GM23338 (cell line): ENCODE data around the gene MRTFA. TPM values are rescaled to one million over a fixed set of nuclear protein-coding genes. Genes with fewer than 3 reads are reported as not detected.

ENCODE experiments used
- ATAC-seq: fragments of 200-7000 bp; cut with Tn5 transposase; 3 replicates; pipeline ENCODE4 v1.9.1; 2020
- DNase-seq: peaks from one replicate; pipeline ENCODE4 v3.0.0-alpha.2; 2015; ENCODE audit warnings: low spot score
- H2AFZ ChIP-seq: fragments of 200-600 bp; sonication (generic); 2 replicates; pipeline ENCODE4 v1.8.0; 2016; ENCODE audit warnings: antibody characterized with exemption, mild to moderate bottlenecking, moderate library complexity
- H3F3A ChIP-seq: fragments of 200-600 bp; sonication (generic); replicated peaks from 2 replicates; pipeline ENCODE4 v1.8.0; 2017; ENCODE audit warnings: antibody characterized with exemption, mixed run types, low read depth
- H3K27ac ChIP-seq: fragments of 200-600 bp; sonication (generic); 2 replicates; pipeline ENCODE4 v1.6.1; 2016; ENCODE audit warnings: low read depth
- H3K27me3 ChIP-seq: fragments of 200-600 bp; sonication (generic); 2 replicates; pipeline ENCODE4 v1.8.0; 2016; ENCODE audit warnings: mild to moderate bottlenecking, mixed run types, moderate library complexity; ENCODE audit not compliant: insufficient read depth
- H3K36me3 ChIP-seq: fragments of 200-600 bp; sonication (generic); 2 replicates; pipeline ENCODE4 v1.8.0; 2016; ENCODE audit warnings: mild to moderate bottlenecking; ENCODE audit not compliant: insufficient read depth
- H3K4me1 ChIP-seq: fragments of 200-600 bp; sonication (generic); 2 replicates; pipeline ENCODE4 v1.8.0; 2016; ENCODE audit warnings: mild to moderate bottlenecking, moderate library complexity; ENCODE audit not compliant: insufficient read depth
- H3K4me2 ChIP-seq: fragments of 200-600 bp; sonication (generic); 2 replicates; pipeline ENCODE4 v1.7.1; 2017; ENCODE audit warnings: mixed run types
- H3K4me3 ChIP-seq: fragments of 200-600 bp; sonication (generic); 2 replicates; pipeline ENCODE4 v1.6.1; 2016; ENCODE audit warnings: mixed run types
- H3K79me2 ChIP-seq: fragments of 200-600 bp; sonication (generic); replicated peaks from 2 replicates; pipeline ENCODE4 v1.8.0; 2017; ENCODE audit warnings: mild to moderate bottlenecking; ENCODE audit not compliant: insufficient read depth
- H3K9me2 ChIP-seq: fragments of 200-600 bp; sonication (generic); 2 replicates; pipeline ENCODE4 v1.8.0; 2017; ENCODE audit not compliant: insufficient read depth
- H4K20me1 ChIP-seq: fragments of 200-600 bp; sonication (generic); replicated peaks from 2 replicates; pipeline ENCODE4 v1.8.0; 2017; ENCODE audit warnings: mild to moderate bottlenecking; ENCODE audit not compliant: insufficient read depth
- H3K27ac Mint-ChIP-seq: 2 replicates; pipeline ENCODE4 v1.8.0; 2020; ENCODE audit warnings: inconsistent platforms, mild to moderate bottlenecking, moderate library complexity, mixed read lengths
- H3K27me3 Mint-ChIP-seq: 3 replicates; pipeline ENCODE4 v1.8.0; 2022; ENCODE audit warnings: low read depth, mild to moderate bottlenecking, moderate library complexity, mixed read lengths, inconsistent platforms; ENCODE audit not compliant: insufficient read depth, poor library complexity
- H3K36me3 Mint-ChIP-seq: 3 replicates; pipeline ENCODE4 v1.8.0; 2021; ENCODE audit warnings: low read depth, mild to moderate bottlenecking, inconsistent platforms, moderate library complexity, mixed read lengths
- H3K4me1 Mint-ChIP-seq: 3 replicates; pipeline ENCODE4 v1.8.0; 2020; ENCODE audit warnings: mild to moderate bottlenecking, inconsistent platforms, mixed read lengths
- H3K4me3 Mint-ChIP-seq: 3 replicates; pipeline ENCODE4 v1.8.0; 2021; ENCODE audit warnings: moderate library complexity, mild to moderate bottlenecking, inconsistent platforms, mixed read lengths
- H3K9me3 Mint-ChIP-seq: 3 replicates; pipeline ENCODE4 v1.8.0; 2020; ENCODE audit warnings: moderate library complexity, mild to moderate bottlenecking, inconsistent platforms, mixed read lengths
- CREB1 ChIP-seq: fragments of 250-450 bp; sonication (Bioruptor Pico); IDR thresholded peaks from 2 replicates; pipeline ENCODE4 v1.5.0; 2020; ENCODE audit warnings: low read depth, mild to moderate bottlenecking, moderate library complexity
- ETS1 ChIP-seq: IDR thresholded peaks from 2 replicates; pipeline ENCODE4 v1.6.1; 2016; ENCODE audit warnings: antibody characterized with exemption
- EZH2 ChIP-seq: fragments of 200-600 bp; sonication (generic); IDR thresholded peaks from one replicate; pipeline ENCODE4 v1.8.0; 2017; ENCODE audit warnings: antibody characterized with exemption, mild to moderate bottlenecking, low read depth; ENCODE audit not compliant: unreplicated experiment
- JUNB ChIP-seq: IDR thresholded peaks from one replicate; pipeline ENCODE4 v1.6.1; 2016; ENCODE audit warnings: antibody characterized with exemption; ENCODE audit not compliant: unreplicated experiment
- STAT1 ChIP-seq: IDR thresholded peaks from one replicate; pipeline ENCODE4 v1.6.1; 2016; ENCODE audit warnings: antibody characterized with exemption; ENCODE audit not compliant: unreplicated experiment
- ZNF331 ChIP-seq: fragments of 250-450 bp; sonication (Bioruptor Pico); IDR thresholded peaks from 2 replicates; pipeline ENCODE4 v1.5.0; 2020; ENCODE audit warnings: low read depth, mild to moderate bottlenecking, moderate library complexity
- ZNF462 ChIP-seq: fragments of 250-450 bp; sonication (Bioruptor Pico); IDR thresholded peaks from 2 replicates; pipeline ENCODE4 v1.5.0; 2020; ENCODE audit warnings: mild to moderate bottlenecking, moderate library complexity
- polyA plus RNA-seq: library from polyadenylated mRNA; unstranded; fragments of >200 nt; fragmentation: Nextera tagmentation; extraction: Ambion mirVana; gene quantifications from 2 replicates; pipeline ENCODE4 v1.2.1, GENCODE V29; 2016
- total RNA-seq: library from RNA; depleted of rRNA; stranded (reverse); fragments of >200 nt; shearing (Covaris generic); gene quantifications from 2 replicates; pipeline ENCODE4 v1.2.3, GENCODE V29; 2014
- TF ChIP-seq, protein P1 (sequence below), 2 experiments: fragments of 200-600 bp in 1 of 2; sonication (generic) in 1 of 2; conservative IDR thresholded peaks; 2 replicates each; pipeline versions ENCODE4 v1.5.1 to v1.6.1; 2016 to 2017; ENCODE audit warnings: antibody characterized with exemption in 2 of 2, low read depth in 2 of 2, mild to moderate bottlenecking in 2 of 2, moderate library complexity in 1 of 2

MRTFA gene
- total and polyA plus RNA-seq, 2 experiments from 2014 or later = 18.1 to 92.4 TPM

- Histone ChIP-seq H3K4me3 (no peak overlapping the region), H3K27ac (no peak overlapping the region), H3K36me3 (no peaks in the 10 kb centered on the region), H4K20me1 (peaks cover 7% of the 10 kb centered on the region; the same call in 1 of the 2 replicates), H3K27me3 (no peaks in the 10 kb centered on the region), H3K9me2 (no peaks in the 10 kb centered on the region), H2AFZ (no peak overlapping the region), H3K4me2 (no peak overlapping the region), H3K79me2 (peaks cover 24% of the 10 kb centered on the region), H3K4me1 (peaks cover 13% of the 10 kb centered on the region), H3F3A (no peaks in the 10 kb centered on the region)
- ATAC-seq (no peak), DNase-seq (no peak)
- peaks cover 19% of the 10 kb centered on the region; the same call in 2 of the 3 replicates for H3K36me3 Mint-ChIP-seq
- no peak overlapping the region for H3K4me3 Mint-ChIP-seq
- TF ChIP-seq ZNF462 = no peak
- TF ChIP-seq CREB1 (CRISPR knock-in tag) = no peak
- no peak for TF ChIP-seq ZNF331
- TF ChIP-seq JUNB = no peak
- TF ChIP-seq ETS1 = no peak
- TF ChIP-seq, protein P1, sequence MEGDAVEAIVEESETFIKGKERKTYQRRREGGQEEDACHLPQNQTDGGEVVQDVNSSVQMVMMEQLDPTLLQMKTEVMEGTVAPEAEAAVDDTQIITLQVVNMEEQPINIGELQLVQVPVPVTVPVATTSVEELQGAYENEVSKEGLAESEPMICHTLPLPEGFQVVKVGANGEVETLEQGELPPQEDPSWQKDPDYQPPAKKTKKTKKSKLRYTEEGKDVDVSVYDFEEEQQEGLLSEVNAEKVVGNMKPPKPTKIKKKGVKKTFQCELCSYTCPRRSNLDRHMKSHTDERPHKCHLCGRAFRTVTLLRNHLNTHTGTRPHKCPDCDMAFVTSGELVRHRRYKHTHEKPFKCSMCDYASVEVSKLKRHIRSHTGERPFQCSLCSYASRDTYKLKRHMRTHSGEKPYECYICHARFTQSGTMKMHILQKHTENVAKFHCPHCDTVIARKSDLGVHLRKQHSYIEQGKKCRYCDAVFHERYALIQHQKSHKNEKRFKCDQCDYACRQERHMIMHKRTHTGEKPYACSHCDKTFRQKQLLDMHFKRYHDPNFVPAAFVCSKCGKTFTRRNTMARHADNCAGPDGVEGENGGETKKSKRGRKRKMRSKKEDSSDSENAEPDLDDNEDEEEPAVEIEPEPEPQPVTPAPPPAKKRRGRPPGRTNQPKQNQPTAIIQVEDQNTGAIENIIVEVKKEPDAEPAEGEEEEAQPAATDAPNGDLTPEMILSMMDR (conservative IDR thresholded peaks at IDR 0.05; ENCODE audit: low read depth in 2 of 2) = no peak
- no peak for TF ChIP-seq EZH2
- TF ChIP-seq STAT1 = no peak
- H3K27me3 Mint-ChIP-seq = peaks cover 4% of the 10 kb centered on the region
- peaks cover 12% of the 10 kb centered on the region for H3K4me1 Mint-ChIP-seq
- peaks cover 2% of the 10 kb centered on the region; the same call in 2 of the 3 replicates for H3K9me3 Mint-ChIP-seq
- no peak overlapping the region for H3K27ac Mint-ChIP-seq
These were observed 114.4 kb downstream of the MRTFA start for GRCh38 chr22:40522141-40522540.
